GM19455 (cell line): ENCODE results near the gene SOS2.
"Not testable (repeated sequence)": the region's sequence is repeated elsewhere in the genome, so short reads cannot be mapped to it uniquely, and the experiment has no call there.

Source experiments
- ATAC-seq: cut with Tn5 transposase; IDR thresholded peaks from one replicate; pipeline ENCODE4 v1.9.1; 2021; ENCODE audit not compliant: unreplicated experiment

The SOS2 gene

DNA sequence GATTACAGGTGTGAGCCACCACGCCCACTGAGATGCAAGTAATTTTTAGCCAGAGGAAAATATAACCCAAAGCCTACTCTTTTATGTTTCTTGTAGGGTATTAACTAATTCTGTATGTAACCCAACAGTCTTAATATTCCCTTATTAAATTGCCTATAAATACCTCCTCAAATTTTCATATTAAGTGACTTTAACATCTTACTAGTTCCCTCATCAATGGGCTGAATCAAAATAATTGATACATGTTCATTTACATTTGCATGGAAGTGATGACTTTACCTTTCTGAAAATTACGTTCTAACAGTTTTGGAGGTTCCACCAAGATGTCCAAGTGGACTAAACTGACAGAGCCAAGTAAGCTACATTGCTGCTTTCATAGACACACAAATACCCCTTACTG, 3.1 kb downstream of the SOS2 start:
- ATAC-seq = no peak

DNA sequence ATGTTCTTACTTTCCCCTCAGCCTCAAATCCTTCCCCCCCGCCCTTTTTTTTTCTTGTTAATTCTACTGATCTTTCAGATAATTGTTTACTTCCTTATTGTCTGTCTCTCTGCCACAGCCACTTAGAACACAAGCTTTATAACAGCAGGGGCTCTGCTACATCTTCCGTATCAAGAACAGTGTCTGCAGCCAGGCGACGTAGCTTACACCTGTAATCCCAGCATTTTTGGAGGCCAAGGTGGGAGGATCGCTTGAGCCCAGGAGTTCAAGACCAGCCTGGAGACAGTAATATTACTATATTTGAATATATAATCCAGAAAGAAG, 5.4 kb downstream of the SOS2 start:
- no peak for ATAC-seq

DNA sequence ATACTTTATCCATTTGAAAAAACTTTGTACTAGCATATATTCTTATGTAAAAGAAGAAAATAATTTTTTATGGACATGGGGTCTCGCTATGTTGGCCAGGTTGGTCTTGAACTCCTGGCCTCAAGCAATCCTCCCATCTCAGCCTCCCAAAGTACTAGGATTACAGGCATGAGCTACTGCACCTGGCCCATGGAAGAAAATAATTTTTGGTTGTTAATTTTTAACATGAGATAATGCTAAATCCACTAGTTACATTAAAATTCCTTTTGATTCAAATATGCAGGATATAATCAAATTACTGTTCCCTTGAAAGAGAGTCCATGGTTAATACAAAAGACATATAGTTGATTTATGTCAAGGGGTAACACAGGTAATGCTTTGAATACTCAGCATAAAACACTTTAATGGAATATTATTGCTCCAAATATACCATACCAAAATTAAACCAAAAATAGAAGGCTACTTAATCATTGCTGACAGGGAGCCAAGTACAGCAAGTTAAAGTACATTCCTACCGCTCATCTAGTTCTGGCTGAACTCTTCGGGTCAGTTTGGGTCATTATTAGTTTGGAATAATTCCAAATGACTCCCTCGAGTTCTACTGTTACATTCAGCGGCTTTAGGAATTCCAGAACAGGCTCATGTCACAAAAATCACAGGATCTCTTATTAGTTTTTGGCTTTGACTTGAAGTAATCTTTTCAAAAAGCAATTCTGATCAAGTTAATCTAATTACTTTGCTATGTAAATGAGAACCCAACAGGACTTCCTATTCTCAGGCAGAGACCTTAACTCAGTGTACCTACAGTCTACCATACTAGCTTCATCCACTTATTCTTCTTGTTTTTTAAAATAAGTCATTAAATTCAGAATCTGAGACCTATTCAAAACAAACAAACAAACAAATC, 6.1 kb downstream of the SOS2 start:
- no peak for ATAC-seq

DNA sequence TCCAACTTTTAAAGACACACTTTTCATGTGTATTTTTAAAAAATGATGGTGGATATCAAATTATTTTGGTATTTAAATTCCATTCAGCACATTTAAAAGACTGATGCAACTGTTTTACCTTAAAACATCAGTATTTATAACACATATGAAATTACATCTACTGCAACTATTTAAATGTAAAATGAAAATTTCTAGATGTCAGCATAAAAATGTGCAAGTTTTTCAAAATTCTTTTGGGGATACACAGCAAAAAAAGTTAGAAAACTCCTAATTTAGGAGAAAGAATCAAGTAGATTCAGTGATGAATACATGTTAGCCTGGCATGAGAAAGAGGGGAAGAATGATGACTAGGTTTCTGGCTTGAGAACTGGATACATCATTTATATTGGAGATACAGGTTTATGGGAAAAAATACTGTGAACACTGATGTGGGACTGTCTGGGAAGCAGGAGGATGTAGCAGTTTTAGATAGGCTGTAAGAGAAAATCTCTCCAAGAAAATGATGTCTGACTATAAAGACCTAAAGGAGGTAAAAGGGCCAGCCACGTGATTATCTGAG, 9.2 kb downstream of the SOS2 start:
- no peak for ATAC-seq

DNA sequence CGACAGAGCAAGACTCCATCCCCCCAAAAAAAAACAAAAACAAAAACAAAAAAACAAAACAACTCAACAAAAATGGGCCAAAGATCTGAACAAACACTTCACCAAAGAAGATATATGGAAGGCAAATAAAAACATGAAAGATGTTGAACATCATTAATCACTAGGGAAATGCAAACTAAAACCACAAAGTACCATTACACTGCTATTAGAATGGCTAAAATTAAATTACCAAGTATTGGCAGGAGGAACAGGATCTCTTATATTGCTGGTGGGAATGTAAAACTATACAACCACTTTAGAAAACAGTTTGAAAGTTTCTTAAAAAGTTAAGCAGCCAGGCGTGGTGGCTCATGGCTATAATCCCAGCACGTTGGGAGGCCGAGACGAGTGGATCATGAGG, 12.9 kb downstream of the SOS2 start:
- no peak for ATAC-seq

DNA sequence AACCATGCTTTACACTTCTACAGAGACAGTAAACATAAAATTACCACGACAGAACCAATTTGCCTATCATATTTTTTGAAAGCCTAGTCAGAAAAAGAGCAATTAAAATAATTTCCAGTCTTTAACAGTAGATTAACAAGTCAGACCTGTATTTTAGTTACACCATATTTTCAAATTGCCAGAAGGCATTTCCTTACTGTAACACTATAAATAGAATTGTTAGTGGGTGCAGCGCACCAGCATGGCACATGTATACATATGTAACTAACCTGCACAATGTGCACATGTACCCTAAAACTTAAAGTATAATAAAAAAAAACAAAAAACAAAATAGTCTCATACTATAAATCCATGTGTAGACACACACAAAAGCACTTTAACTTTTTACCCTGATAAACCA, 16.0 kb downstream of the SOS2 start:
- ATAC-seq = no peak

DNA sequence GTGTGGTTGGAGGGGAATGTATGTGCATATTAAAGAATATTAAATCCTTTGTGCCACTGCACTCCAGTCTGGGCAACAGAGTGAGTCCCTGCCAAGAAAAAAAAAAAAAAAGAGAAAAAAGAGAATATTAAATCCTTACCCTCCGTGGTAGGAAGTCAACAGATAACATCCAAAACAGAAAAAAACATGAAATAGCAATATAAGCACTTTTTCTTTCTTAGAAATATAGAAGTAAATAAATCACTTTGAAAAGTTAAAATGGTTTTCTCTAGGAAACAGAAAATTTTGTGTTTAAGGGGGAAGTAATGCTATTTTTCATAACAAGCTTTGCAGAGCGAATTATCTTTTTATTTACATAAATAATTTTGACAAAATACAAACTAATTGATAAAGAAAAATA, 17.6 kb downstream of the SOS2 start:
- ATAC-seq = no peak

GRCh38 chr14:50212726-50213125, 18.7 kb downstream of the SOS2 start:
- ATAC-seq = no peak

DNA sequence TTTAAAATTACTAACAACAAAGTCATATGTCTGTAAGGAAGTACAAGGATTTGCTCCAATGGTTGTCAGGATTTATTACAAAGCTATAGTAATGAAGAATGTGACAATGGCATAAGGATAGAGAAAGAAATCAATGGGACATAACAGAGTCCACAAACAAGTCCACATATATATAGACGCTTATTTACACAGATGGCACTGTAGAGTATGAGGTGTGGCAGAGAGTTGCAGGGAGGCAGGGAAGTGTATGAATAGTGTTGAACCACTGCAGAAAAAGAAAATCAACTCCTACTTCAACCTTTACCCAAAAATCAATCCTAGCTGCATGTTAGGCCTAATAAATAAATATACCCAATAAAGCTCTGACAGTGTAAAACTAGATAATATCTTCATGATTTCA, 21.3 kb downstream of the SOS2 start:
- ATAC-seq = no peak

DNA sequence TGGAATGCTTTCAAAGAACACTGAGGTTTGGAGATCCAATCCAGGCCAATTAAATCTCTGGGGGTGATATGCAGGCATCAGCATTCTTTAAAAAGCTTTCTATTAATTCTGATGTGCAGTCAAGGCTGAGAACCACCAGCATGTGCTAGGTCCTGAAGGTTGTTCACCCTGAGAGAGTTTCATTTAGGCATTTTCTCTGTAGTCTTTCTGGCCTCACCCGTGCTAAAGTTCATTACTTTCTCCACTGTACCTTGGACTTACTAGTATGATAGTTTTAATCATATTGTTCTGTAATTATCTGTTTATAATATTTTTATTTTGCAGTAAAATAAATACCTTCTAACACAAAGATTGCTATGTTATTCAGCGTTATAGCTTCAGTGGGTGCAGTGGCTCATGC, 32.9 kb downstream of the SOS2 start:
- ATAC-seq = no peak

GRCh38 chr14:50191499-50191898, 39.9 kb downstream of the SOS2 start:
- no peak for ATAC-seq

DNA sequence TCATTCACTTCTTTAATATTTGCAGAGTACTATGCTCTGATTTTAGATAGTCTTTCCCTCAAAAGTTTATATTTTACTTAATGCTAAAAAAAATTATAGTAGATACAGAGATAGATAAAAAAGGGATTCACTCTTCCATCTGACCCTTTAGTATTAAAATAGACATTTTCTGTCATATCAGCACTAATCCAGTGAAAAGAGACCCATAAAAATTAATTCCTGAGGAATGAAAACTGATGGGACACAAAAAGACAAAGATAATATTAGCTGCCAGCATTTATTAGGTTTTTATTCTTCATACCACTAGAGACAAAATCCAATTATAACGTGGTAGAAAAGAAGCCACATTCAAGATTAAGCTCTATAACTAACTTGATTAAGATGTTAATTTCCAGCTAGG, 45.3 kb downstream of the SOS2 start:
- ATAC-seq = no peak

GRCh38 chr14:50173891-50174290, 57.5 kb downstream of the SOS2 start:
- ATAC-seq = no peak

DNA sequence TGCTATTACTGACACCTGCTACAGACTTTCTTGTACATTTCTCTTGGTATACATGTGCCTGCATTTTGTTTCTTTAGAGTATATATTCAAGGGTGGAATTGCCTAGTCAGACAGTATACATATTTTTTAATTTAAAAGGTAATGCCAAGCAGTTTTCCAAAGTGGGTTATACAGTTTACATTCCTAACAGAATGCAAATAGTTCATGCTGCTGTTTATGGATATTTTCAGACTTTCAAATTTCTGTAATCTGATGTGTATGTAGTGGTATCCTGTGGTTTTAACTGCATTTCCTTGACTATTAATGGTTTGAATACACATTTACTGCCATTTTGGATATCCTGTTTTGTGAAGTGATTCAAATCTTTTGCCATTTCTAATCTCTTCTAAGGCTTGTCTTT, 59.5 kb downstream of the SOS2 start:
- ATAC-seq = no peak

- ATAC-seq = not testable (repeated sequence)
These were observed 64.0 kb downstream of the SOS2 start for GRCh38 chr14:50167381-50167780.

GRCh38 chr14:50156111-50156510, 75.3 kb downstream of the SOS2 start:
- ATAC-seq = no peak

DNA sequence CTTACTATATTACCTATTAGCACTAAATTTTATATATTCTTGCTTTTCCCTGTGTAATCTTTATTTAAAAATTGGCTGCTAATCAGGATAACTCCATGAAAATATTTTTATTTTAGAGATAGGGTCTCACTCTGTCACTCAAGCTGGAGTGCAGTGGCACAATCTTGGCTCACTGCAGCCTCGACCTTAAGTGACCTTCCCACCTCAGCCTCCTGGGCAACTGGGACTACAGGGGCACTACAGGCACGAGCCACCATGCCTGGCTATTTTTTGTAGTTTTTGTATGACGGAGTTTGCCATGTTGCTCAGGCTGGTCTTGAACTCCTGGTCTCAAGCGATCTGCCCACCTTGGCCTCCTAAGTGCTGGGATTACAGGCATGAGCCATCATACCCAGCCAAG, 82.6 kb downstream of the SOS2 start:
- no peak for ATAC-seq

DNA sequence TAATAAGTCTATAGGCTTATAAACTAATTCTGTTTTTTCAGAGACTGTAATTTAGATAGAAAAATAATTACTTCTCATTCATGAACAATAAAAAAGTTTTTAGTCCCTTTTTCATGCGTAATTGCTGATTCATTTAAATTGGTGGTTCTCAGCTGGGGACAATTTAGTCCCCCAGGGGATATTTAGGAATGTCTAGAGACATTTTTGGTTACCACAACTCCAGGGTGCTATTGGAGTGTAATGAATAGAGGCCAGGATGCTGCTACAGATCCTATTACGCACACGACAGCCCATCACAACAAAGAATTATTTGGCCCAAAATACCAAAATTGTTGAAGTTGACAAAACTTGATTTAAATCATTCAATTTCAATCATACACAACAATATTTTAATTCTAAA, 92.2 kb downstream of the SOS2 start:
- ATAC-seq = no peak

DNA sequence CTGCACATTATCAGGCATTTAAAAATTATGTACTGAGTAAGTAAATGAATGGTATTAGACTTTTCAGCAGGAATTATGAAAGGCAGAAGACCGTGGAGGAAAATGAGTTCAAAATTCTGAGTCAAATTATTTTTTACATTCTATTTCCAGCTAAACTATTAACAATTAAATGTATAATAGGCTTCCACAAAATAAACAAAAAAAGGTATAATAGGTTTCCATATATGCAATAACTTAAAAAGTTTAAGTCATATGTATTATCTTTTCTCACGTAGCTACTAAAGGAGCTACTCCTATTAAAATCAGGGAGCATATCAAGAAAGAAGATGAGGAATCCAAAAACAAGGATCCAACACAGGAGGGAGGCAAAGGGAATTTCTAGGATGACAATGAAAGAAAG, 103.6 kb downstream of the SOS2 start:
- ATAC-seq = no peak

- no peak for ATAC-seq
These were observed 108.3 kb downstream of the SOS2 start for GRCh38 chr14:50123062-50123461.

DNA sequence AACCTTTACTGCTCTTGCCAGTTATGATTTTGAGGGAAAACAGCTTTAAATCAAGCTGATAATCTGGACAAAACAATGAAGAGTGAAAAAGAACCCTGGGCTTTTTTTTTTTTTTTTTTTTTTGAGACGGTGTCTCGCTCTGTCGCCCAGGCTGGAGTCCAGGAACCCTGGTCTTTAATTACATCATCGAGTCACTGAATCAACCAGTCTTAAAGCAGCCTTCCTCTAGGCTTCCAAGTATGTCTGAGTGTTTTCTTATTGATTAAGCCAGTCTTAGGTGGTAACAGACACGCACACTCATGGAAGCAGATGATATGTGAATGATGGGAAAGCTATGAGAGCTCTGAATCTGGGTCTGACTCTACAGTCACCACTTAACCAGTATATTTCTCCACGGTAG, 109.1 kb downstream of the SOS2 start:
- no peak for ATAC-seq

- ATAC-seq = no peak
These were observed 109.9 kb downstream of the SOS2 start for GRCh38 chr14:50121486-50121885.

GRCh38 chr14:50117456-50117855, 113.9 kb downstream of the SOS2 start:
- no peak for ATAC-seq
